H1 (cell line): ENCODE data around the gene DOCK6. TPM values are rescaled to one million over a fixed set of nuclear protein-coding genes. Genes with fewer than 3 reads are reported as not detected.

ENCODE experiments used
- CTCF ChIA-PET: fragments of 300-600 bp; sonication (Branson Sonifier 250); formaldehyde crosslinking; loops from one replicate; lab custom pipeline; 2021; ENCODE audit not compliant: partially characterized antibody; lab: Charles Lee
- POLR2A ChIA-PET: fragments of 300-600 bp; sonication (Branson Sonifier 250); formaldehyde crosslinking; loops from one replicate; lab custom pipeline; 2021; ENCODE audit warnings: inconsistent platforms; ENCODE audit not compliant: partially characterized antibody; lab: Charles Lee
- DNase-seq, 2 experiments: peaks; one replicate each; pipeline versions ENCODE4 v3.0.0 to v3.0.0-alpha.2; 2010 to 2022; ENCODE audit warnings: low spot score in 2 of 2, low read depth in 1 of 2, mixed read lengths in 1 of 2
- FAIRE-seq: peaks from 2 replicates; lab custom pipeline; 2011; peaks lifted over from hg19 to GRCh38; lab: Jason Lieb, UNC
- H2AFZ ChIP-seq: 2 replicates; pipeline ENCODE4 v1.8.1; 2012; ENCODE audit warnings: low read length, inconsistent platforms
- H2AK5ac ChIP-seq: 2 replicates; pipeline ENCODE4 v1.6.1; 2013; ENCODE audit warnings: low read depth, low read length
- H2BK120ac ChIP-seq: replicated peaks from 2 replicates; pipeline ENCODE3; 2013; ENCODE audit warnings: low read depth, low read length, inconsistent platforms
- H2BK12ac ChIP-seq: 2 replicates; pipeline ENCODE4 v1.6.1; 2013; ENCODE audit warnings: low read depth, low read length
- H2BK15ac ChIP-seq: 2 replicates; pipeline ENCODE4 v1.6.1; 2013; ENCODE audit warnings: low read length
- H2BK20ac ChIP-seq: 2 replicates; pipeline ENCODE4 v1.6.1; 2013; ENCODE audit warnings: low read length
- H2BK5ac ChIP-seq: 2 replicates; pipeline ENCODE4 v1.6.1; 2013; ENCODE audit warnings: low read depth, low read length
- H3K14ac ChIP-seq: 2 replicates; pipeline ENCODE4 v1.6.1; 2013; ENCODE audit warnings: inconsistent platforms; ENCODE audit not compliant: insufficient read length
- H3K18ac ChIP-seq: 2 replicates; pipeline ENCODE4 v1.6.1; 2013; ENCODE audit warnings: low read length; ENCODE audit errors: extremely low read depth
- H3K23ac ChIP-seq: 2 replicates; pipeline ENCODE4 v1.6.1; 2013; ENCODE audit warnings: inconsistent platforms; ENCODE audit not compliant: insufficient read length
- H3K23me2 ChIP-seq: 2 replicates; pipeline ENCODE4 v1.6.1; 2013; ENCODE audit warnings: low read depth, low read length
- H3K27ac ChIP-seq: 2 replicates; pipeline ENCODE4 v1.6.1; 2011; ENCODE audit warnings: low read depth, low read length, inconsistent platforms
- H3K27me3 ChIP-seq, 4 experiments: replicated peaks in 1 of 4; 1 replicate in 1 of 4; 2 replicates in 3 of 4; pipeline versions ENCODE4 v1.6.1 to v1.8.1; 2011 to 2013; ENCODE audit warnings: low read length in 3 of 4, mild to moderate bottlenecking in 3 of 4, inconsistent platforms in 2 of 4, mixed read lengths in 2 of 4, moderate library complexity in 1 of 4; ENCODE audit not compliant: control insufficient read depth in 3 of 4, insufficient read depth in 3 of 4; ENCODE audit errors: extremely low read depth in 1 of 4
- H3K36me3 ChIP-seq, 4 experiments: 2 replicates each; pipeline versions ENCODE4 v1.6.1 to v1.8.1; 2011 to 2013; ENCODE audit warnings: mild to moderate bottlenecking in 4 of 4, low read length in 3 of 4, moderate library complexity in 2 of 4, control low read depth in 1 of 4, inconsistent platforms in 1 of 4; ENCODE audit not compliant: insufficient read depth in 4 of 4, control insufficient read depth in 2 of 4
- H3K4ac ChIP-seq: replicated peaks from 2 replicates; pipeline ENCODE3; 2013; ENCODE audit warnings: low read length, low read depth, mixed read lengths, inconsistent platforms; ENCODE audit not compliant: insufficient read length
- H3K4me1 ChIP-seq, 4 experiments: replicated peaks in 1 of 4; 1 replicate in 1 of 4; 2 replicates in 3 of 4; pipeline versions ENCODE4 v1.6.1 to v1.8.1; 2011 to 2013; ENCODE audit warnings: low read length in 3 of 4, inconsistent platforms in 2 of 4, mixed read lengths in 1 of 4; ENCODE audit not compliant: insufficient read depth in 4 of 4, control insufficient read depth in 3 of 4
- H3K4me2 ChIP-seq, 2 experiments: 2 replicates each; pipeline versions ENCODE4 v1.6.1 to v1.8.1; 2011 to 2013; ENCODE audit warnings: low read depth in 2 of 2, low read length in 2 of 2, control low read depth in 1 of 2, inconsistent platforms in 1 of 2, mild to moderate bottlenecking in 1 of 2; ENCODE audit not compliant: insufficient read depth in 1 of 2
- H3K4me3 ChIP-seq, 4 experiments: fragments of 200-600, 300-600 bp in 1 of 4; sonication (generic), shearing (Covaris generic), sonication (Bioruptor Twin) in 1 of 4; 2 replicates each; pipeline versions ENCODE4 v1.5.1 to v1.8.1; 2011 to 2016; ENCODE audit warnings: low read length in 4 of 4, low read depth in 3 of 4, control low read depth in 2 of 4, inconsistent platforms in 2 of 4, mild to moderate bottlenecking in 2 of 4, mixed read lengths in 1 of 4, moderate library complexity in 1 of 4; ENCODE audit not compliant: insufficient read depth in 2 of 4; ENCODE audit errors: extremely low read depth in 1 of 4
- H3K56ac ChIP-seq: replicated peaks from 2 replicates; pipeline ENCODE3; 2013; ENCODE audit warnings: low read depth, mild to moderate bottlenecking, mixed read lengths, low read length, inconsistent platforms; ENCODE audit not compliant: insufficient read length
- H3K79me1 ChIP-seq: 2 replicates; pipeline ENCODE4 v1.6.1; 2013; ENCODE audit warnings: low read depth, low read length, control low read depth
- H3K79me2 ChIP-seq, 2 experiments: 2 replicates each; pipeline versions ENCODE4 v1.6.1 to v1.8.1; 2012 to 2013; ENCODE audit warnings: low read length in 2 of 2, mild to moderate bottlenecking in 2 of 2, inconsistent platforms in 1 of 2; ENCODE audit not compliant: insufficient read depth in 2 of 2, control insufficient read depth in 1 of 2
- H3K9ac ChIP-seq, 4 experiments: replicated peaks in 1 of 4; 1 replicate in 1 of 4; 2 replicates in 3 of 4; pipeline versions ENCODE4 v1.6.1 to v1.8.1; 2011 to 2013; ENCODE audit warnings: low read depth in 3 of 4, low read length in 3 of 4, control low read depth in 2 of 4, mild to moderate bottlenecking in 2 of 4, moderate library complexity in 2 of 4, inconsistent platforms in 1 of 4; ENCODE audit errors: extremely low read depth in 1 of 4
- H3K9me3 ChIP-seq, 2 experiments: 2 replicates each; pipeline versions ENCODE4 v1.6.1 to v1.8.1; 2012 to 2013; ENCODE audit warnings: mild to moderate bottlenecking in 2 of 2, moderate library complexity in 2 of 2, control low read depth in 1 of 2, inconsistent platforms in 1 of 2, low read depth in 1 of 2, low read length in 1 of 2, mixed read lengths in 1 of 2; ENCODE audit not compliant: insufficient read depth in 2 of 2
- H4K20me1 ChIP-seq, 2 experiments: replicated peaks in 1 of 2; 2 replicates each; pipeline versions ENCODE3 to v1.8.1; 2011 to 2013; ENCODE audit warnings: inconsistent platforms in 2 of 2, low read length in 2 of 2, mild to moderate bottlenecking in 1 of 2; ENCODE audit not compliant: insufficient read depth in 2 of 2, control insufficient read depth in 1 of 2
- H4K5ac ChIP-seq: 2 replicates; pipeline ENCODE4 v1.6.1; 2013; ENCODE audit warnings: low read length, low read depth, mixed read lengths, inconsistent platforms; ENCODE audit not compliant: insufficient read length
- H4K8ac ChIP-seq: 2 replicates; pipeline ENCODE4 v1.8.0; 2013; ENCODE audit warnings: mild to moderate bottlenecking, moderate library complexity, low read length, inconsistent platforms; ENCODE audit not compliant: insufficient read depth; ENCODE audit errors: extremely low read depth
- H4K91ac ChIP-seq: replicated peaks from 2 replicates; pipeline ENCODE3; 2013; ENCODE audit warnings: low read length, mixed read lengths, inconsistent platforms; ENCODE audit not compliant: insufficient read length
- ASH2L ChIP-seq: fragments of 200-600, 300-600 bp; sonication (generic); IDR thresholded peaks from one replicate; pipeline ENCODE4 v1.7.1; 2017; ENCODE audit warnings: low read length
- RXRA ChIP-seq: IDR thresholded peaks from 2 replicates; pipeline ENCODE4 v1.6.1; 2011; ENCODE audit warnings: low read depth, mild to moderate bottlenecking, low read length, moderate library complexity; ENCODE audit not compliant: insufficient read depth
- WGBS, 2 experiments: shearing (Covaris generic) in 1 of 2; methylation state at CpG; one replicate each; pipeline versions ENCODE4 v1.1.6 to v1.1.7; 2013 to 2015; ENCODE audit warnings: low lambda C conversion rate in 2 of 2, mixed read lengths in 2 of 2, inconsistent platforms in 1 of 2, low coverage in 1 of 2, missing lambda C conversion rate in 1 of 2; ENCODE audit not compliant: insufficient replicate concordance in 2 of 2, insufficient coverage in 1 of 2, insufficient read length in 1 of 2; ENCODE audit errors: extremely low coverage in 1 of 2, missing lambda C conversion rate in 1 of 2; 5-methylcytosine and 5-hydroxymethylcytosine counted together
- polyA plus RNA-seq, 7 experiments: library from polyadenylated mRNA; depleted of rRNA in 3 of 7; stranded (reverse) in 5 of 7; unstranded in 2 of 7; fragments of >200 nt in 5 of 7; fragments of 200-250 nt in 2 of 7; gene quantifications; 1 replicate in 5 of 7; 2 replicates in 1 of 7; 4 replicates in 1 of 7; pipeline versions ENCODE4 v1.2.1 to v1.2.3, GENCODE V29; 2011 to 2013; ENCODE audit warnings: missing spikeins in 2 of 7, mixed read lengths in 2 of 7
- total RNA-seq: library from RNA; stranded (reverse); fragmentation: NEBNext Ultra II Directional; extraction: Animal tissue kit (Norgen Biotek cat#: 25700); gene quantifications from 2 replicates; pipeline ENCODE4 v1.2.1, GENCODE V29; 2021

The DOCK6 gene
- total and polyA plus RNA-seq, 2 of the 8 experiments (the other 6 are each of a cell fraction or from before 2014, with no cell fraction given): 25.5 to 54.7 TPM

DNA sequence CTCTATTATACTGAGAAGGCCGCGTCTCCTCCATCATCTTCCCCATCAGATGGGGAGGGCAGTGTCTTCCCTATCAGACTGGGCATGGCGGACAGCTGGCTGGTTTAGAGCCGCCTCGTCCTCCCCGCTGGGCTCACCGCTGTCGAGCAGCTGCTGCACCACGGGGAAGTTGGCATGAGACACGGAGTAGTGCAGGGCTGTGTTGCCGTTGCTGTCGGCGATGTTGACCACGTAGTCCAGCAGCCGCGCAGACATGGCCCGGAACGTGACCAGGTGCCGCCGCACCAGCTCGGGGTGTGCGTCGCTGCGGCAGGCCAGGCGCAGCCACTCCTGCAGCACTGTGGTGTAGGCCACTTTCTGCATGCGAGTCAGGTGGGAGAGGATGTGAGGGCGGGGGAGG is 88.0 kb downstream of the DOCK6 start:
- Histone ChIP-seq H3K27me3 (no peaks in the 10 kb centered on the region), H3K79me2 (no peaks in the 10 kb centered on the region), H3K36me3 (peaks cover 0 to 38% (median 16%) of the 10 kb centered on the region in 4 experiments; a peak in 6 of 8 replicates), H3K27ac (no peak overlapping the region), H3K23ac (no peak overlapping the region), H3K56ac (no peak overlapping the region), H2BK5ac (no peak overlapping the region; the same call in 1 of the 2 replicates), H2AFZ (no peak overlapping the region), H3K4me1 (no peaks in the 10 kb centered on the region), H3K4ac (no peak overlapping the region), H4K91ac (no peak overlapping the region), H3K4me2 (no peak overlapping the region), H2BK120ac (no peak overlapping the region), H2BK12ac (no peak overlapping the region), H4K5ac (no peak overlapping the region), H2BK20ac (no peak overlapping the region), H3K9me3 (no peaks in the 10 kb centered on the region), H3K4me3 (no peak overlapping the region), H3K23me2 (no peaks in the 10 kb centered on the region), H2AK5ac (no peak overlapping the region), H3K14ac (no peak overlapping the region), H4K8ac (no peak overlapping the region), H3K18ac (no peak overlapping the region), H3K79me1 (no peaks in the 10 kb centered on the region; the same call in 1 of the 2 replicates), H2BK15ac (no peak overlapping the region), H4K20me1 (no peaks in the 10 kb centered on the region), H3K9ac (no peak overlapping the region)
- CTCF ChIA-PET: no interaction called here
- 98% methylated on average over 27 of the region's 27 CpGs; no CpG with 5 or more reads in 1 of the 2 experiments for WGBS, 2 experiments
- DNase-seq (no peak), FAIRE-seq (no peak)
- POLR2A ChIA-PET: no interaction called here
- TF ChIP-seq RXRA: no peak
- no peak for TF ChIP-seq ASH2L
